IMR-90 (cell line): ENCODE results near the gene WDR1. TPM values are rescaled to one million over a fixed set of nuclear protein-coding genes. Genes with fewer than 3 reads are reported as not detected.
A peak's percentile ranks its signal among the peaks of the same experiment; 100 is the strongest.

ENCODE experiments used
- ATAC-seq: fragments of 200-7000 bp; cut with Tn5 transposase; 2 replicates; pipeline ENCODE4 v1.9.1; 2020; ENCODE audit warnings: low read depth, mild to moderate bottlenecking, moderate library complexity
- BruUV-seq: library from RNA; stranded (reverse); fragments of 400-500 nt; replicated peaks from 2 replicates; lab custom pipeline; 2021; lab: Mats Ljungman, UMichigan
- CTCF ChIA-PET: fragments of 300-600 bp; formaldehyde crosslinking; extraction: SDS; loops from one replicate; lab custom pipeline; 2021; ENCODE audit warnings: antibody characterized with exemption; lab: Yijun Ruan, JAX
- POLR2A ChIA-PET: fragments of 300-600 bp; sonication (Branson Sonifier 250); formaldehyde crosslinking; loops from one replicate; lab custom pipeline; 2022; ENCODE audit warnings: antibody characterized with exemption; ENCODE audit not compliant: unreplicated experiment; lab: Charles Lee
- DNase-seq: peaks from one replicate; pipeline ENCODE4 v3.0.0; 2013
- H2AFZ ChIP-seq: replicated peaks from 2 replicates; pipeline ENCODE3; 2013; ENCODE audit warnings: low read length, mild to moderate bottlenecking; ENCODE audit not compliant: poor library complexity
- H2AK5ac ChIP-seq: 2 replicates; pipeline ENCODE4 v1.6.1; 2013; ENCODE audit warnings: low read depth, low read length, inconsistent platforms
- H2AK9ac ChIP-seq: replicated peaks from 2 replicates; pipeline ENCODE3; 2013; ENCODE audit warnings: mild to moderate bottlenecking, low read depth, low read length, moderate library complexity; ENCODE audit not compliant: poor library complexity
- H2BK120ac ChIP-seq: 2 replicates; pipeline ENCODE4 v1.6.1; 2013; ENCODE audit warnings: low read depth, low read length, inconsistent platforms
- H2BK15ac ChIP-seq: 3 replicates; pipeline ENCODE4 v1.6.1; 2013; ENCODE audit warnings: low read depth, low read length, inconsistent platforms
- H2BK20ac ChIP-seq: 2 replicates; pipeline ENCODE4 v1.6.1; 2013; ENCODE audit warnings: low read depth, mild to moderate bottlenecking, inconsistent platforms, low read length, moderate library complexity
- H2BK5ac ChIP-seq: 2 replicates; pipeline ENCODE4 v1.6.1; 2013; ENCODE audit warnings: mild to moderate bottlenecking, low read depth, low read length, inconsistent platforms; ENCODE audit not compliant: poor library complexity, severe bottlenecking
- H3K14ac ChIP-seq: replicated peaks from 2 replicates; pipeline ENCODE4 v1.6.1; 2013; ENCODE audit warnings: low read depth, low read length, inconsistent platforms
- H3K18ac ChIP-seq: 2 replicates; pipeline ENCODE4 v1.6.1; 2013; ENCODE audit warnings: low read depth, low read length, control low read depth
- H3K23ac ChIP-seq: 2 replicates; pipeline ENCODE4 v1.6.1; 2013; ENCODE audit warnings: low read depth, low read length, inconsistent platforms
- H3K27ac ChIP-seq: 2 replicates; pipeline ENCODE4 v1.5.1; 2013; ENCODE audit warnings: mild to moderate bottlenecking, control low read depth, low read length; ENCODE audit not compliant: insufficient read depth
- H3K27me3 ChIP-seq: 2 replicates; pipeline ENCODE4 v1.6.1; 2013; ENCODE audit warnings: low read length; ENCODE audit not compliant: control insufficient read depth, insufficient read depth
- H3K36me3 ChIP-seq: 2 replicates; pipeline ENCODE4 v1.6.1; 2013; ENCODE audit warnings: low read length, mixed read lengths; ENCODE audit not compliant: control insufficient read depth, insufficient read depth
- H3K4ac ChIP-seq: 2 replicates; pipeline ENCODE4 v1.6.1; 2013; ENCODE audit warnings: low read depth, low read length, inconsistent platforms
- H3K4me1 ChIP-seq: 2 replicates; pipeline ENCODE4 v1.6.1; 2013; ENCODE audit warnings: low read length, mixed read lengths; ENCODE audit not compliant: control insufficient read depth, insufficient read depth
- H3K4me2 ChIP-seq: 2 replicates; pipeline ENCODE4 v1.6.1; 2013; ENCODE audit warnings: low read depth, mild to moderate bottlenecking, control low read depth, low read length, moderate library complexity
- H3K4me3 ChIP-seq: 2 replicates; pipeline ENCODE4 v1.5.1; 2013; ENCODE audit warnings: low read depth, mild to moderate bottlenecking, control low read depth, low read length, moderate library complexity; ENCODE audit not compliant: insufficient read depth
- H3K56ac ChIP-seq: 2 replicates; pipeline ENCODE4 v1.6.1; 2013; ENCODE audit warnings: low read length, inconsistent platforms; ENCODE audit not compliant: insufficient read depth; ENCODE audit errors: extremely low read depth
- H3K79me1 ChIP-seq, 2 experiments: 2 replicates each; pipeline ENCODE4 v1.6.1; 2013; ENCODE audit warnings: low read length in 2 of 2, inconsistent platforms in 1 of 2, low read depth in 1 of 2
- H3K9ac ChIP-seq: 2 replicates; pipeline ENCODE4 v1.6.1; 2013; ENCODE audit warnings: low read depth, low read length, control low read depth
- H3K9me1 ChIP-seq: 2 replicates; pipeline ENCODE4 v1.6.1; 2013; ENCODE audit warnings: low read length, inconsistent platforms; ENCODE audit not compliant: insufficient read depth
- H3K9me3 ChIP-seq: 2 replicates; pipeline ENCODE4 v1.6.1; 2013; ENCODE audit warnings: low read length; ENCODE audit not compliant: control insufficient read depth, insufficient read depth
- H4K20me1 ChIP-seq: 2 replicates; pipeline ENCODE4 v1.6.1; 2013; ENCODE audit warnings: low read length, inconsistent platforms; ENCODE audit not compliant: insufficient read depth
- H4K5ac ChIP-seq: 2 replicates; pipeline ENCODE4 v1.6.1; 2013; ENCODE audit warnings: mild to moderate bottlenecking, low read depth, low read length, control low read depth
- H4K8ac ChIP-seq, 2 experiments: 2 replicates each; pipeline ENCODE4 v1.6.1; 2013; ENCODE audit warnings: low read depth in 2 of 2, low read length in 2 of 2, control low read depth in 1 of 2, inconsistent platforms in 1 of 2
- H4K91ac ChIP-seq: 2 replicates; pipeline ENCODE4 v1.6.1; 2013; ENCODE audit warnings: low read depth, low read length, inconsistent platforms; ENCODE audit not compliant: insufficient read depth
- BHLHE40 ChIP-seq: fragments of 150-350 bp; IDR thresholded peaks from 2 replicates; pipeline ENCODE4 v1.6.1; 2016; ENCODE audit warnings: mild to moderate bottlenecking, low read depth, low read length
- CEBPB ChIP-seq: IDR thresholded peaks from 2 replicates; pipeline ENCODE4 v1.6.1; 2012; ENCODE audit warnings: low read depth, low read length, improper control_type of control experiment
- FOS ChIP-seq: fragments of 150-350 bp; IDR thresholded peaks from 2 replicates; pipeline ENCODE4 v1.6.1; 2016; ENCODE audit warnings: low read depth, low read length
- MAFK ChIP-seq: IDR thresholded peaks from 2 replicates; pipeline ENCODE4 v1.6.1; 2012; ENCODE audit warnings: low read depth, low read length, improper control_type of control experiment
- MAZ ChIP-seq: IDR thresholded peaks from 2 replicates; pipeline ENCODE4 v1.6.1; 2012; ENCODE audit warnings: low read depth, mild to moderate bottlenecking, low read length, improper control_type of control experiment, moderate library complexity, borderline replicate concordance
- MXI1 ChIP-seq: IDR thresholded peaks from 2 replicates; pipeline ENCODE4 v1.6.1; 2012; ENCODE audit warnings: low read depth, mild to moderate bottlenecking, low read length, moderate library complexity, borderline replicate concordance
- NFE2L2 ChIP-seq: fragments of 150-350 bp; IDR thresholded peaks from 2 replicates; pipeline ENCODE4 v1.6.1; 2016; ENCODE audit warnings: low read depth, mild to moderate bottlenecking, low read length
- POLR2A ChIP-seq: IDR thresholded peaks from 2 replicates; pipeline ENCODE4 v1.6.1; 2012; ENCODE audit warnings: mild to moderate bottlenecking, low read depth, low read length
- RAD21 ChIP-seq: IDR thresholded peaks from 2 replicates; pipeline ENCODE4 v1.6.1; 2012; ENCODE audit warnings: low read length, improper control_type of control experiment
- RCOR1 ChIP-seq: IDR thresholded peaks from 2 replicates; pipeline ENCODE4 v1.6.1; 2012; ENCODE audit warnings: mild to moderate bottlenecking, low read length, improper control_type of control experiment; ENCODE audit not compliant: insufficient replicate concordance
- RFX5 ChIP-seq: IDR thresholded peaks from 2 replicates; pipeline ENCODE4 v1.8.0; 2012; ENCODE audit warnings: low read depth, mild to moderate bottlenecking, low read length, moderate library complexity
- SMC3 ChIP-seq: fragments of 150-350 bp; IDR thresholded peaks from 2 replicates; pipeline ENCODE4 v1.6.1; 2016; ENCODE audit warnings: low read depth, mild to moderate bottlenecking, antibody characterized with exemption, low read length, moderate library complexity
- USF2 ChIP-seq: fragments of 150-350 bp; IDR thresholded peaks from 2 replicates; pipeline ENCODE4 v1.6.1; 2017; ENCODE audit warnings: mild to moderate bottlenecking, antibody characterized with exemption, low read length, low read depth
- WGBS, 2 experiments: methylation state at CpG; one replicate each; pipeline versions ENCODE4 v1.1.5 to v1.1.7; 2013; ENCODE audit warnings: missing lambda C conversion rate in 2 of 2; ENCODE audit not compliant: insufficient read length in 1 of 2; ENCODE audit errors: extremely low coverage in 2 of 2; 5-methylcytosine and 5-hydroxymethylcytosine counted together
- dilution Hi-C: fragments of 300-500 bp; cut with HindIII; formaldehyde crosslinking; loops from one replicate; pipeline ENCODE4 v1.14.3; 2018; ENCODE audit warnings: low sequenced_read_pairs; ENCODE audit not compliant: unreplicated experiment
- in situ Hi-C: fragments of 300-500 bp; cut with MboI; formaldehyde crosslinking; loops from 3 replicates; pipeline ENCODE4 v1.14.3; 2019; ENCODE audit warnings: low sequenced_read_pairs, inconsistent platforms, mixed read lengths
- intact Hi-C: fragments of 100-400 bp; cut with micrococcal nuclease; formaldehyde crosslinking; loops from 2 replicates; pipeline ENCODE4 v1.10.0; 2022
- polyA plus RNA-seq, 3 experiments: library from polyadenylated mRNA; depleted of rRNA; stranded (reverse); fragments of >200 nt; gene quantifications; 2 replicates each; pipeline ENCODE4 v1.2.3, GENCODE V29; 2012; ENCODE audit warnings: low replicate concordance in 1 of 3
- total RNA-seq: library from RNA; depleted of rRNA; stranded (reverse); fragments of >200 nt; gene quantifications from 2 replicates; pipeline ENCODE4 v1.2.3, GENCODE V29; 2012

The WDR1 gene
- total and polyA plus RNA-seq, 2 of the 4 experiments (the other 2 are of a cell fraction) = 725 to 992 TPM

- Histone ChIP-seq H3K4me1 (peaks cover 60% of the 10 kb centered on the region), H3K56ac (no peak overlapping the region), H4K5ac (no peak overlapping the region), H2BK15ac (no peak overlapping the region), H3K9me3 (no peaks in the 10 kb centered on the region), H3K36me3 (peaks cover 85% of the 10 kb centered on the region), H3K27ac (0 out of 2 replicates have a peak overlapping the region, but pooled peaks have one; percentile 8), H4K20me1 (peaks cover 100% of the 10 kb centered on the region), H2BK5ac (no peak overlapping the region), H3K79me1 (peaks cover 15 to 75% of the 10 kb centered on the region in 2 experiments), H3K9ac (no peak overlapping the region), H4K8ac (no peak overlapping the region), H3K14ac (no peak overlapping the region), H3K23ac (no peak overlapping the region), H3K18ac (no peak overlapping the region), H4K91ac (no peak overlapping the region), H2AK5ac (peak overlapping the region; percentile 15; the same call in 1 of the 2 replicates), H2AK9ac (peak overlapping the region; percentile 29), H3K9me1 (peaks cover 58% of the 10 kb centered on the region), H3K4me3 (no peak overlapping the region), H3K4ac (no peak overlapping the region), H3K27me3 (no peaks in the 10 kb centered on the region), H2BK20ac (no peak overlapping the region), H2AFZ (no peak overlapping the region), H2BK120ac (no peak overlapping the region), H3K4me2 (no peak overlapping the region)
- WGBS, 2 experiments = 94% methylated on average over 13 of the region's 25 CpGs; no CpG with 5 or more reads in 1 of the 2 experiments
- no peak for TF ChIP-seq MAFK
- no peak for TF ChIP-seq RAD21
- TF ChIP-seq USF2 = no peak
- TF ChIP-seq NFE2L2 = no peak
- TF ChIP-seq CEBPB = no peak
- no peak for TF ChIP-seq MAZ
- TF ChIP-seq RCOR1 = no peak
- no peak for TF ChIP-seq POLR2A
- no peak for TF ChIP-seq RFX5
- TF ChIP-seq SMC3 = no peak
- TF ChIP-seq FOS = no peak
- TF ChIP-seq BHLHE40 = no peak
- no peak for TF ChIP-seq MXI1
- POLR2A ChIA-PET = interaction anchor here (0.5 kb wide), 1 partner anchor 17 kb away, joined by 3 read pairs; the partner anchor contains the start of gene WDR1
- dilution Hi-C loops (no loop called here), intact Hi-C loops (loop anchor here (5.0 kb wide), 1 partner anchor 52 kb away; no protein-coding TSS in a partner anchor), in situ Hi-C loops (loop anchor here (25.0 kb wide), 2 partner anchors 88 to 1662 kb away; partner anchors contain the start of genes ACOX3 and TRMT44)
- ATAC-seq = no peak
- CTCF ChIA-PET = no interaction called here
- no peak for DNase-seq
- no TSS peak for BruUV-seq
These were observed 16.9 kb downstream of the WDR1 start for GRCh38 chr4:10099499-10100325.
